ENCODE measurements around the gene RUNDC1.

- TF ChIP-seq CTCF (IDR thresholded peaks at IDR 0.05; ENCODE audit: insufficient read depth, low read length, poor library complexity, severe bottlenecking) (no peak), EZH2phosphoT487 (conservative IDR thresholded peaks at IDR 0.05; ENCODE audit: low read length) (no peak)
Observed at GRCh38 chr17:43013296-43013695, 32.9 kb downstream of the RUNDC1 start.

Data from SU-DHL-6 (cell line).